ENCODE data around the gene R3HDM4. TPM values are rescaled to one million over a fixed set of nuclear protein-coding genes. Genes with fewer than 3 reads are reported as not detected.

R3HDM4 gene
- total and polyA plus RNA-seq, 10 of the 15 experiments (the other 5 are each of a cell fraction or from before 2014, with no cell fraction given): 1.3 to 65.8 (median 27.7) TPM

- TF ChIP-seq ZZZ3 (IDR thresholded peaks at IDR 0.05; ENCODE audit: control insufficient read depth, insufficient read length, low read depth): no peak
- no peak for TF ChIP-seq ATF7 (IDR thresholded peaks at IDR 0.05; ENCODE audit: low read depth)
- peak; percentile 44; the same call in 1 of the 2 replicates for TF ChIP-seq GATAD2B (conservative IDR thresholded peaks at IDR 0.05; ENCODE audit: low read depth)
- TF ChIP-seq MYB (IDR thresholded peaks at IDR 0.05; ENCODE audit: borderline replicate concordance, low read depth, low read length): no peak
- no peak for TF ChIP-seq CHD2 (IDR thresholded peaks at IDR 0.05; ENCODE audit: borderline replicate concordance, low read depth, low read length)
- peak; percentile 20 to 73; a peak in 2 of 4 replicates for TF ChIP-seq BHLHE40 (IDR thresholded peaks at IDR 0.05; ENCODE audit: borderline replicate concordance in 1 of 2, low read depth in 2 of 2, low read length in 1 of 2)
- TF ChIP-seq SUPT20H (IDR thresholded peaks at IDR 0.05; ENCODE audit: borderline replicate concordance, control insufficient read depth, low read depth, low read length): no peak
- no peak for TF ChIP-seq MYC (IDR thresholded peaks at IDR 0.05; ENCODE audit: insufficient read depth, insufficient read length, insufficient replicate concordance, low read length, severe bottlenecking)
- TF ChIP-seq, protein P1, sequence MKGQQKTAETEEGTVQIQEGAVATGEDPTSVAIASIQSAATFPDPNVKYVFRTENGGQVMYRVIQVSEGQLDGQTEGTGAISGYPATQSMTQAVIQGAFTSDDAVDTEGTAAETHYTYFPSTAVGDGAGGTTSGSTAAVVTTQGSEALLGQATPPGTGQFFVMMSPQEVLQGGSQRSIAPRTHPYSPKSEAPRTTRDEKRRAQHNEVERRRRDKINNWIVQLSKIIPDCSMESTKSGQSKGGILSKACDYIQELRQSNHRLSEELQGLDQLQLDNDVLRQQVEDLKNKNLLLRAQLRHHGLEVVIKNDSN (IDR thresholded peaks at IDR 0.05; ENCODE audit: borderline replicate concordance, extremely low read length, insufficient read depth, low read depth, low read length): no peak
- peak; percentile 99 for TF ChIP-seq POU2F2 (IDR thresholded peaks at IDR 0.05; ENCODE audit: borderline replicate concordance, low read depth, low read length)
- TF ChIP-seq SP1 (IDR thresholded peaks at IDR 0.05; ENCODE audit: low read depth, low read length): no peak
- peak; percentile 39; the same call in 1 of the 2 replicates for TF ChIP-seq IKZF1 (conservative IDR thresholded peaks at IDR 0.05)
- no peak for TF ChIP-seq SRF (IDR thresholded peaks at IDR 0.05; ENCODE audit: low read depth in 2 of 2, low read length in 2 of 2)
- TF ChIP-seq KAT2A (conservative IDR thresholded peaks at IDR 0.05; ENCODE audit: control insufficient read depth, low read depth, low read length): no peak
- TF ChIP-seq EED (IDR thresholded peaks at IDR 0.05; ENCODE audit: low read depth): no peak
- TF ChIP-seq TCF7 (IDR thresholded peaks at IDR 0.05; ENCODE audit: borderline replicate concordance): no peak
- no peak for TF ChIP-seq ZBED1 (IDR thresholded peaks at IDR 0.05; ENCODE audit: borderline replicate concordance)
- no peak for TF ChIP-seq CBFB (IDR thresholded peaks at IDR 0.05; ENCODE audit: low read depth)
- peak; percentile 76 for TF ChIP-seq BACH1 (IDR thresholded peaks at IDR 0.05; ENCODE audit: borderline replicate concordance)
- peak; percentile 82 for TF ChIP-seq STAT1 (conservative IDR thresholded peaks at IDR 0.05)
- no peak for TF ChIP-seq RUNX3 (IDR thresholded peaks at IDR 0.05; ENCODE audit: low read length)
- TF ChIP-seq TCF3 (IDR thresholded peaks at IDR 0.05; ENCODE audit: borderline replicate concordance, insufficient read depth, low read depth, low read length): no peak
- TF ChIP-seq RAD21 (IDR thresholded peaks at IDR 0.05; ENCODE audit: insufficient read depth, low read depth, low read length): no peak
- peak; percentile 44; the same call in 1 of the 2 replicates for TF ChIP-seq ESRRA (IDR thresholded peaks at IDR 0.05; ENCODE audit: low read length)
- TF ChIP-seq GABPA (IDR thresholded peaks at IDR 0.05; ENCODE audit: low read depth): no peak
- no peak for TF ChIP-seq ZNF274 (IDR thresholded peaks at IDR 0.05; ENCODE audit: insufficient read depth, insufficient read length)
- peak; percentile 53; the same call in 1 of the 2 replicates for TF ChIP-seq POLR2AphosphoS2 (IDR thresholded peaks at IDR 0.05; ENCODE audit: low read depth, low read length)
- TF ChIP-seq CBX5 (IDR thresholded peaks at IDR 0.05; ENCODE audit: low read depth): no peak
- no peak for TF ChIP-seq FOXK2 (IDR thresholded peaks at IDR 0.05)
- no peak for TF ChIP-seq KDM1A (IDR thresholded peaks at IDR 0.05; ENCODE audit: borderline replicate concordance)
- peak; percentile 83 for TF ChIP-seq SMARCA5 (IDR thresholded peaks at IDR 0.05)
- TF ChIP-seq, protein P2, sequence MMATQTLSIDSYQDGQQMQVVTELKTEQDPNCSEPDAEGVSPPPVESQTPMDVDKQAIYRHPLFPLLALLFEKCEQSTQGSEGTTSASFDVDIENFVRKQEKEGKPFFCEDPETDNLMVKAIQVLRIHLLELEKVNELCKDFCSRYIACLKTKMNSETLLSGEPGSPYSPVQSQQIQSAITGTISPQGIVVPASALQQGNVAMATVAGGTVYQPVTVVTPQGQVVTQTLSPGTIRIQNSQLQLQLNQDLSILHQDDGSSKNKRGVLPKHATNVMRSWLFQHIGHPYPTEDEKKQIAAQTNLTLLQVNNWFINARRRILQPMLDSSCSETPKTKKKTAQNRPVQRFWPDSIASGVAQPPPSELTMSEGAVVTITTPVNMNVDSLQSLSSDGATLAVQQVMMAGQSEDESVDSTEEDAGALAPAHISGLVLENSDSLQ (IDR thresholded peaks at IDR 0.05): no peak
Observed at GRCh38 chr19:892894-893689, 19.9 kb downstream of the R3HDM4 start, which contains the start of the genes MED16 and RNU6-9 (continued).

All from GM12878 (cell line).